Trophoblast cell (in vitro differentiated cells and primary cell): ENCODE results near the gene RBM39.

Experiments
- DNase-seq, 2 donors: peaks; one replicate each; pipeline ENCODE4 v3.0.0-alpha.2; 2016
- H2AFZ ChIP-seq: 2 replicates; pipeline ENCODE4 v1.6.1; 2013; ENCODE audit warnings: low read length, moderate library complexity, mild to moderate bottlenecking; ENCODE audit not compliant: insufficient read depth, poor library complexity
- H2AK5ac ChIP-seq: 2 replicates; pipeline ENCODE4 v1.6.1; 2013; ENCODE audit warnings: mild to moderate bottlenecking, low read length
- H2BK120ac ChIP-seq: 2 replicates; pipeline ENCODE4 v1.6.1; 2013; ENCODE audit warnings: low read length, mild to moderate bottlenecking, moderate library complexity; ENCODE audit not compliant: insufficient read depth, poor library complexity
- H2BK12ac ChIP-seq: 2 replicates; pipeline ENCODE4 v1.6.1; 2013; ENCODE audit warnings: mild to moderate bottlenecking, low read length, moderate library complexity
- H2BK5ac ChIP-seq: 2 replicates; pipeline ENCODE4 v1.6.1; 2013; ENCODE audit warnings: low read length, low read depth, moderate library complexity, mild to moderate bottlenecking; ENCODE audit not compliant: poor library complexity
- H3K14ac ChIP-seq: 2 replicates; pipeline ENCODE4 v1.6.1; 2013; ENCODE audit warnings: mild to moderate bottlenecking, low read length
- H3K18ac ChIP-seq: 2 replicates; pipeline ENCODE4 v1.6.1; 2013; ENCODE audit warnings: mild to moderate bottlenecking, low read length
- H3K23ac ChIP-seq: 2 replicates; pipeline ENCODE4 v1.6.1; 2013; ENCODE audit warnings: low read length
- H3K27ac ChIP-seq: 2 replicates; pipeline ENCODE4 v1.5.1; 2013; ENCODE audit warnings: low read depth, mild to moderate bottlenecking, inconsistent platforms, low read length, moderate library complexity
- H3K27me3 ChIP-seq: 2 replicates; pipeline ENCODE4 v1.6.1; 2013; ENCODE audit warnings: inconsistent platforms, mild to moderate bottlenecking, low read length, moderate library complexity; ENCODE audit not compliant: insufficient read depth
- H3K36me3 ChIP-seq, 2 experiments: 1 replicate in 1 of 2; 2 replicates in 1 of 2; pipeline ENCODE4 v1.6.1; 2013; ENCODE audit warnings: low read length in 2 of 2, mild to moderate bottlenecking in 2 of 2, moderate library complexity in 1 of 2; ENCODE audit not compliant: insufficient read depth in 2 of 2, control insufficient read depth in 1 of 2
- H3K4ac ChIP-seq: 2 replicates; pipeline ENCODE4 v1.6.1; 2013; ENCODE audit warnings: low read depth, mild to moderate bottlenecking, low read length, moderate library complexity
- H3K4me1 ChIP-seq, 2 experiments: 1 replicate in 1 of 2; 2 replicates in 1 of 2; pipeline ENCODE4 v1.6.1; 2013; ENCODE audit warnings: low read length in 2 of 2, mild to moderate bottlenecking in 2 of 2, moderate library complexity in 1 of 2; ENCODE audit not compliant: insufficient read depth in 2 of 2, control insufficient read depth in 1 of 2
- H3K4me2 ChIP-seq: 2 replicates; pipeline ENCODE4 v1.6.1; 2013; ENCODE audit warnings: inconsistent platforms, mild to moderate bottlenecking, low read length, moderate library complexity
- H3K4me3 ChIP-seq: 2 replicates; pipeline ENCODE4 v1.5.1; 2013; ENCODE audit warnings: mild to moderate bottlenecking, low read depth, low read length, inconsistent platforms
- H3K79me1 ChIP-seq: one replicate; pipeline ENCODE4 v1.6.1; 2013; ENCODE audit warnings: low read length
- H3K79me2 ChIP-seq: 2 replicates; pipeline ENCODE4 v1.6.1; 2013; ENCODE audit warnings: low read length, mild to moderate bottlenecking; ENCODE audit not compliant: control insufficient read depth, insufficient read depth, poor library complexity
- H3K9ac ChIP-seq: 2 replicates; pipeline ENCODE4 v1.6.1; 2013; ENCODE audit warnings: mild to moderate bottlenecking, low read length
- H3K9me3 ChIP-seq: 2 replicates; pipeline ENCODE4 v1.6.1; 2013; ENCODE audit warnings: low read depth, mild to moderate bottlenecking, control low read depth, inconsistent platforms, low read length; ENCODE audit not compliant: insufficient read depth
- H4K12ac ChIP-seq: 2 replicates; pipeline ENCODE4 v1.6.1; 2013; ENCODE audit warnings: low read depth, mild to moderate bottlenecking, low read length, moderate library complexity
- H4K8ac ChIP-seq: 2 replicates; pipeline ENCODE4 v1.6.1; 2013; ENCODE audit warnings: low read depth, mild to moderate bottlenecking, low read length, moderate library complexity
- H4K91ac ChIP-seq: one replicate; pipeline ENCODE4 v1.6.1; 2013; ENCODE audit warnings: low read depth, mild to moderate bottlenecking, low read length, moderate library complexity
- WGBS: extraction: QIAGEN DNeasy Blood & Tissue Kit; methylation state at CpG from one replicate; pipeline ENCODE4 v1.1.7; 2013; ENCODE audit warnings: missing lambda C conversion rate; ENCODE audit not compliant: insufficient read length, insufficient coverage; ENCODE audit errors: extremely low coverage; 5-methylcytosine and 5-hydroxymethylcytosine counted together

RBM39 gene

GRCh38 chr20:35734777-35735649 is 7.0 kb downstream of the RBM39 start:
- Histone ChIP-seq H3K9me3 (no peaks in the 10 kb centered on the region), H3K4me3 (no peak overlapping the region)

GRCh38 chr20:35734374-35734773 is 7.7 kb downstream of the RBM39 start:
- Histone ChIP-seq H3K36me3 (peaks cover 31 to 50% of the 10 kb centered on the region in 2 experiments), H3K4me3 (no peak overlapping the region), H2AK5ac (no peak overlapping the region), H4K12ac (no peak overlapping the region), H3K79me2 (peaks cover 19% of the 10 kb centered on the region), H2BK12ac (no peak overlapping the region), H2BK5ac (no peak overlapping the region), H3K4me2 (no peak overlapping the region), H3K14ac (no peak overlapping the region), H3K18ac (no peak overlapping the region), H3K9ac (no peak overlapping the region), H2AFZ (no peak overlapping the region), H3K9me3 (no peaks in the 10 kb centered on the region), H3K27me3 (no peaks in the 10 kb centered on the region), H4K91ac (no peak overlapping the region), H3K23ac (no peak overlapping the region), H3K4me1 (no peaks in the 10 kb centered on the region), H3K27ac (no peak overlapping the region), H3K4ac (peak overlapping the region; percentile 27), H2BK120ac (no peak overlapping the region), H3K79me1 (no peaks in the 10 kb centered on the region), H4K8ac (no peak overlapping the region)
- no peak for DNase-seq

More at GRCh38 chr20:35734777-35735649, 7.0 kb downstream of the RBM39 start:
- no peak overlapping the region for H3K9ac ChIP-seq
- H2BK120ac ChIP-seq = no peak overlapping the region
- no peak overlapping the region for H3K23ac ChIP-seq
- H3K4me1 ChIP-seq = no peaks in the 10 kb centered on the region
- H3K27ac ChIP-seq = no peak overlapping the region
- no peak overlapping the region for H4K12ac ChIP-seq
- no peaks in the 10 kb centered on the region for H3K27me3 ChIP-seq
- H3K4me2 ChIP-seq = no peak overlapping the region
- no peak overlapping the region for H2BK5ac ChIP-seq
- peaks cover 19% of the 10 kb centered on the region for H3K79me2 ChIP-seq
- no peaks in the 10 kb centered on the region for H3K79me1 ChIP-seq
- no CpG with 5 or more reads among the region's 4 CpGs for WGBS
- H2AFZ ChIP-seq = no peak overlapping the region
- H3K4ac ChIP-seq = peak overlapping the region; percentile 62
- DNase-seq = no peak
- peaks cover 31 to 48% of the 10 kb centered on the region in 2 experiments for H3K36me3 ChIP-seq
- no peak overlapping the region for H3K18ac ChIP-seq
- H2BK12ac ChIP-seq = no peak overlapping the region
- no peak overlapping the region for H3K14ac ChIP-seq
- H2AK5ac ChIP-seq = no peak overlapping the region
- H4K8ac ChIP-seq = no peak overlapping the region
- H4K91ac ChIP-seq = no peak overlapping the region

- Histone ChIP-seq H3K4me1 (no peaks in the 10 kb centered on the region), H4K8ac (no peak overlapping the region), H3K9ac (no peak overlapping the region), H3K36me3 (peaks cover 33 to 51% of the 10 kb centered on the region in 2 experiments), H2AFZ (no peak overlapping the region), H3K9me3 (no peaks in the 10 kb centered on the region), H3K27ac (no peak overlapping the region), H3K18ac (no peak overlapping the region), H4K12ac (no peak overlapping the region), H3K23ac (no peak overlapping the region), H3K79me1 (no peaks in the 10 kb centered on the region), H3K4me2 (no peak overlapping the region), H3K4ac (peak overlapping the region; percentile 39), H2AK5ac (no peak overlapping the region), H3K14ac (no peak overlapping the region), H2BK120ac (no peak overlapping the region), H2BK5ac (no peak overlapping the region), H3K27me3 (no peaks in the 10 kb centered on the region), H3K79me2 (peaks cover 11% of the 10 kb centered on the region), H3K4me3 (no peak overlapping the region), H2BK12ac (no peak overlapping the region), H4K91ac (no peak overlapping the region)
- WGBS = no CpG with 5 or more reads among the region's 1 CpG
- DNase-seq = no peak
These were observed 9.4 kb downstream of the RBM39 start for GRCh38 chr20:35732644-35732982.

GRCh38 chr20:35731862-35732643 is 10.0 kb downstream of the RBM39 start:
- Histone ChIP-seq H3K27ac (no peak overlapping the region), H4K8ac (no peak overlapping the region), H2BK120ac (no peak overlapping the region), H3K4me3 (no peak overlapping the region), H4K91ac (no peak overlapping the region), H3K9ac (no peak overlapping the region), H3K4me2 (no peak overlapping the region), H2BK12ac (no peak overlapping the region), H3K4me1 (no peaks in the 10 kb centered on the region), H3K4ac (peak overlapping the region; percentile 94), H2AK5ac (no peak overlapping the region), H4K12ac (no peak overlapping the region), H3K23ac (no peak overlapping the region), H3K27me3 (no peaks in the 10 kb centered on the region), H3K79me1 (no peaks in the 10 kb centered on the region), H2BK5ac (no peak overlapping the region), H3K36me3 (peaks cover 32 to 50% of the 10 kb centered on the region in 2 experiments), H2AFZ (no peak overlapping the region), H3K79me2 (peaks cover 8% of the 10 kb centered on the region), H3K14ac (no peak overlapping the region), H3K18ac (no peak overlapping the region), H3K9me3 (no peaks in the 10 kb centered on the region)
- DNase-seq = no peak
- WGBS = no CpG with 5 or more reads among the region's 24 CpGs
